DOHH2 (cell line): Measurements from ENCODE around the gene CACNG1.

ENCODE experiments used
- H3F3A ChIP-seq: fragments of 200-600 bp; sonication (generic), shearing (Covaris generic); 2 replicates; pipeline ENCODE4 v1.6.0; 2016; ENCODE audit warnings: antibody characterized with exemption, mild to moderate bottlenecking; ENCODE audit not compliant: control insufficient read depth, insufficient read depth
- H3K27ac ChIP-seq: fragments of 200-600 bp; sonication (generic); 2 replicates; pipeline ENCODE4 v1.5.1; 2014; ENCODE audit warnings: low read depth, mild to moderate bottlenecking, low read length, moderate library complexity
- H3K27me3 ChIP-seq: fragments of 200-600 bp; sonication (generic); 2 replicates; pipeline ENCODE4 v1.6.1; 2014; ENCODE audit warnings: mild to moderate bottlenecking, low read length, mixed read lengths; ENCODE audit not compliant: control insufficient read depth
- H3K36me3 ChIP-seq: fragments of 200-600 bp; sonication (generic); 2 replicates; pipeline ENCODE4 v1.6.1; 2014; ENCODE audit warnings: mild to moderate bottlenecking, low read length, moderate library complexity, mixed read lengths; ENCODE audit not compliant: control insufficient read depth
- H3K4me1 ChIP-seq: fragments of 200-600 bp; sonication (generic); 2 replicates; pipeline ENCODE4 v1.6.1; 2014; ENCODE audit warnings: mild to moderate bottlenecking, low read length, mixed read lengths; ENCODE audit not compliant: control insufficient read depth
- H3K4me2 ChIP-seq: fragments of 200-600 bp; sonication (generic); 2 replicates; pipeline ENCODE4 v1.6.0; 2014; ENCODE audit warnings: mild to moderate bottlenecking, low read length, moderate library complexity
- H3K4me3 ChIP-seq: fragments of 200-600 bp; sonication (generic); 2 replicates; pipeline ENCODE4 v1.5.1; 2014; ENCODE audit warnings: mild to moderate bottlenecking, low read length, mixed read lengths
- H3K79me2 ChIP-seq: fragments of 200-600 bp; sonication (generic); 2 replicates; pipeline ENCODE4 v1.6.1; 2014; ENCODE audit warnings: mild to moderate bottlenecking, low read length, mixed read lengths; ENCODE audit not compliant: control insufficient read depth
- H3K9me2 ChIP-seq: fragments of 200-600 bp; sonication (generic); replicated peaks from 2 replicates; pipeline ENCODE4 v1.6.1; 2014; ENCODE audit warnings: mild to moderate bottlenecking, low read length, mixed read lengths; ENCODE audit not compliant: control insufficient read depth
- H3K9me3 ChIP-seq: fragments of 200-600 bp; sonication (generic); 2 replicates; pipeline ENCODE4 v1.6.1; 2014; ENCODE audit warnings: antibody characterized with exemption, low read length, mixed read lengths; ENCODE audit not compliant: control insufficient read depth, insufficient read depth
- H4K20me1 ChIP-seq: fragments of 200-600 bp; sonication (generic); 2 replicates; pipeline ENCODE4 v1.6.0; 2014; ENCODE audit warnings: low read depth, mild to moderate bottlenecking, antibody characterized with exemption, low read length, moderate library complexity; ENCODE audit not compliant: control insufficient read depth, insufficient read depth
- EZH2phosphoT487 ChIP-seq: fragments of 200-600 bp; sonication (generic); IDR thresholded peaks from 2 replicates; pipeline ENCODE4 v1.6.1; 2017; ENCODE audit warnings: borderline replicate concordance, mild to moderate bottlenecking, antibody characterized with exemption, low read length, moderate library complexity, mixed read lengths
- TF ChIP-seq, protein P1 (sequence below): fragments of 200-600 bp; sonication (generic); IDR thresholded peaks from one replicate; pipeline ENCODE4 v1.5.1; 2014; ENCODE audit warnings: antibody characterized with exemption, mild to moderate bottlenecking, low read depth, low read length; ENCODE audit not compliant: poor library complexity, severe bottlenecking

Gene CACNG1

DNA sequence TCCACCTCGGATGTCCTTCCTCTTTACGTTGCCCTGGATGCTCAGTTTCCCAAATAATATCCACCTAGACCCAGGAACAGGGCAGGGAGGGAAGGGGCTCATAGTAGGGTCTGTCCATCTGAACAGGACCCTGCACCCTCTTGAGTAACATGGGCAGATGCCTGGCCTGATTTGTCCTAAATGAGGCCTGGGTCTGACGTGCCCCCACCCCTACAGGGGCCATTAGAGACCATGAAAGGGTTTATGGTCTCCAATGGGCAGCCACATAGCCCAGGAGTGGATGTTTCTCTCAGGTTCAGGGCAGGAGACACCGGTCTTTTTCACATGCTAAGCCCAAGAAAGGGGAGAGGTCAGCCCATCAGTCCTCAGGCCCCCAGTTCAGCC lies 6.8 kb downstream of the CACNG1 start:
- no peak overlapping the region for H3K27ac ChIP-seq
- no peaks in the 10 kb centered on the region for H3K36me3 ChIP-seq
- no peaks in the 10 kb centered on the region for H3K9me2 ChIP-seq
- H3K4me2 ChIP-seq = no peak overlapping the region
- peaks cover 12% of the 10 kb centered on the region for H3K9me3 ChIP-seq
- H3K27me3 ChIP-seq = no peaks in the 10 kb centered on the region
- no peaks in the 10 kb centered on the region for H4K20me1 ChIP-seq
- H3K4me3 ChIP-seq = no peak overlapping the region
- H3K4me1 ChIP-seq = peaks cover 2% of the 10 kb centered on the region
- H3F3A ChIP-seq = no peaks in the 10 kb centered on the region
- TF ChIP-seq, protein P1, sequence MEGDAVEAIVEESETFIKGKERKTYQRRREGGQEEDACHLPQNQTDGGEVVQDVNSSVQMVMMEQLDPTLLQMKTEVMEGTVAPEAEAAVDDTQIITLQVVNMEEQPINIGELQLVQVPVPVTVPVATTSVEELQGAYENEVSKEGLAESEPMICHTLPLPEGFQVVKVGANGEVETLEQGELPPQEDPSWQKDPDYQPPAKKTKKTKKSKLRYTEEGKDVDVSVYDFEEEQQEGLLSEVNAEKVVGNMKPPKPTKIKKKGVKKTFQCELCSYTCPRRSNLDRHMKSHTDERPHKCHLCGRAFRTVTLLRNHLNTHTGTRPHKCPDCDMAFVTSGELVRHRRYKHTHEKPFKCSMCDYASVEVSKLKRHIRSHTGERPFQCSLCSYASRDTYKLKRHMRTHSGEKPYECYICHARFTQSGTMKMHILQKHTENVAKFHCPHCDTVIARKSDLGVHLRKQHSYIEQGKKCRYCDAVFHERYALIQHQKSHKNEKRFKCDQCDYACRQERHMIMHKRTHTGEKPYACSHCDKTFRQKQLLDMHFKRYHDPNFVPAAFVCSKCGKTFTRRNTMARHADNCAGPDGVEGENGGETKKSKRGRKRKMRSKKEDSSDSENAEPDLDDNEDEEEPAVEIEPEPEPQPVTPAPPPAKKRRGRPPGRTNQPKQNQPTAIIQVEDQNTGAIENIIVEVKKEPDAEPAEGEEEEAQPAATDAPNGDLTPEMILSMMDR = no peak
- TF ChIP-seq EZH2phosphoT487 = no peak
- H3K79me2 ChIP-seq = no peaks in the 10 kb centered on the region

DNA sequence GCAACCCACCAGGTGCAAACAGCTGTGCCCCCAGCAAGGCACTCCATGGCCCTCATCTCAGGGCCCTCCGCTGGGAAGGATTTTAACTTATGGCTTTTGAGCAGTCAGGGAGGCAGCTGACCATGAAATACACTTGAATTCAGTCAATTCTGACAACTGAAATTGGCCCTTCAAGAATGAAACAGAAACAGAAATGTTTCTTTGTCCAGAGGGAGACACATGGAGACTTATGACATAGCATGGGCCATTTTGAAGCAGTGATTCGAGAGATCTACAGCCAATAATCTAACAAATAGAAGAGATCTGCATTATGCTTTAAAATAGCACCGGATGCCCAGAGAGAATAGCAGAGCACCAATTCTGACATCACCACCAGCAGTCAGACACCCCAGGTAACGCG lies 7.5 kb downstream of the CACNG1 start:
- Histone ChIP-seq H3K36me3 (no peaks in the 10 kb centered on the region), H3K4me2 (no peak overlapping the region), H3F3A (no peaks in the 10 kb centered on the region), H3K27ac (no peak overlapping the region), H3K27me3 (no peaks in the 10 kb centered on the region), H3K79me2 (no peaks in the 10 kb centered on the region), H3K4me3 (no peak overlapping the region), H3K9me3 (peaks cover 12% of the 10 kb centered on the region), H3K9me2 (no peaks in the 10 kb centered on the region), H4K20me1 (no peaks in the 10 kb centered on the region), H3K4me1 (peaks cover 9% of the 10 kb centered on the region)
- TF ChIP-seq, protein P1 = no peak
- no peak for TF ChIP-seq EZH2phosphoT487

GRCh38 chr17:67052720-67053437 lies 8.5 kb downstream of the CACNG1 start:
- Histone ChIP-seq H3F3A (no peaks in the 10 kb centered on the region), H3K9me2 (no peaks in the 10 kb centered on the region), H3K27me3 (no peaks in the 10 kb centered on the region), H3K79me2 (no peaks in the 10 kb centered on the region), H3K4me2 (no peak overlapping the region), H4K20me1 (no peaks in the 10 kb centered on the region), H3K27ac (no peak overlapping the region), H3K9me3 (peaks cover 12% of the 10 kb centered on the region), H3K4me3 (no peak overlapping the region), H3K4me1 (peaks cover 12% of the 10 kb centered on the region), H3K36me3 (no peaks in the 10 kb centered on the region)
- TF ChIP-seq, protein P1 = no peak
- TF ChIP-seq EZH2phosphoT487 = no peak
